ENCODE results near the gene APLF.
"Not testable (repeated sequence)": the region's sequence is repeated elsewhere in the genome, so short reads cannot be mapped to it uniquely, and the experiment has no call there.

Gene APLF

GRCh38 chr2:68441179-68441993, 26.0 kb upstream of the APLF start:
- peak; percentile 69 to 84 for DNase-seq

- DNase-seq, result no peak
These were observed 25.4 kb upstream of the APLF start for GRCh38 chr2:68441994-68442322.

DNA sequence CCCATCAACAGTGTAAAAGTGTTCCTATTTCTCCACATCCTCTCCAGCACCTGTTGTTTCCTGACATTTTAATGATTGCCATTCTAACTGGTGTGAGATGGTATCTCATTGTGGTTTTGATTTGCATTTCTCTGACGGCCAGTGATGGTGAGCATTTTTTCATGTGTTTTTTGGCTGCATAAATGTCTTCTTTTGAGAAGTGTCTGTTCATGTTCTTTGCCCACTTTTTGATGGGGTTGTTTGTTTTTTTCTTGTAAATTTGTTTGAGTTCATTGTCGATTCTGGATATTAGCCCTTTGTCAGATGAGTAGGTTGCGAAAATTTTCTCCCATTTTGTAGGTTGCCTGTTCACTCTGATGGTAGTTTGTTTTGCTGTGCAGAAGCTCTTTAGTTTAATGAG, 21.0 kb upstream of the APLF start:
- not testable (repeated sequence) for DNase-seq

GRCh38 chr2:68447118-68447517, 20.3 kb upstream of the APLF start:
- DNase-seq, result no peak

GRCh38 chr2:68448671-68449653, 18.4 kb upstream of the APLF start:
- no peak for DNase-seq

DNA sequence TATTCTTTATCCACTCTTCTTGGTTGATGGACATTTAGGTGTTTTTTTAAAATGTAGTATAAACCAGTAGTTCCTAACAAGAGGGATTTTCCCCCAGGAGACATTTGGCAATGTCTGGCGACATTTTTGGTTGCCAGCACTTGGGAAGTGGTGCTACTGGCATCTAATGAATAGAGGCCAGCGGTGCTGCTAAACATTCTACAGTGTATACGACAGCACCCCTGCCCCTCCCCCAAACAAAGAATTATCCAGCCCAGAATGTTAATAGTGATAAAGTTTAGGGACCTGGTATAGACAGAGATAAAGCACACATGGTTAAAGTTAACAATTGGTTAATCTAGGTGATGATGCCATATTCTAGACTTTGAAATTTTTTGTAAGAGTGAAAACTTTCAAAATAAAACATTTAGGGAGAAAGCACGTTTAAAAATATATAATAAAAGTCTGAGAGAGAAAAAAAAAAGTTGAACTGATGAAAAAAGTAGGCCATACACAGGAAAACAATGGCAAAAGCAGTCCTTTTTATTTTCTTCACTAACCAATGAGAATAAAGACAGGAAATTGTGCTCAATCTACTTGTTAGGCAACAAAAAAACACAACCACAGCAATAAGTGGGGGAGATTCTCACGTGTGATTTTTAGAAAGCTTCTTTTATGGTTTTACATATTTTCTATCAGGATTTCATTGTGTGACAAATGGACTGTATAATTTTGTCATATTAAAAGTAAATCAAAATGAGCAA, 15.1 kb upstream of the APLF start:
- DNase-seq, result no peak

DNA sequence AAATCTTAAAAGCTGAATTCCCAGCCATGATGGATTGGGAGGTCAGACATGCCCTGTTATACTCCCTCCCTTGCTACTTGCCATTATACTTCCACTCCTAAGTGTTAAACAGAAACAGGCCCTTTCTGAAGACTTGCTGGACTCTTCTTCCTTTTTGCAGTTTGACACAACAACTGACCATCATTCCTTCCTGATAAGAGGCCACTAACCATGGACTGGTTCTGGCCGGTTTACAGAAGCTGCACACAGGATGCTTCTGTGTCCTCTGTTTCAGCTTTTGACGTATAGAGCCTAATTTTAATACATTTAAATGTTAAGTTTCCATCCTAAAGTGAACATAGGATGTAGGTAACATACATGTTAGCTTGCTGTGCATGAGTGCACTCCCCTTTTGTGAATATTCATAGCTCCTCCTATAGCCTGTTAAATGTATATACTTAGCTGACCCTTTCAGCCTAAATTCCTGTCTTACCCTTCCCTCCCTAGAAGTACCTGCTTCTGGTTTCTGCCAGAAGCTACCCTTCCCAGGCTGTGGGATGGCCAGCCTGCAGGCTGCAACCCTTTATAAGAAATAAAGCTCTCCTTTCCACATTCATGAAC, 13.5 kb upstream of the APLF start:
- DNase-seq, result no peak

- DNase-seq, result no peak
These were observed 12.7 kb upstream of the APLF start for GRCh38 chr2:68454719-68455118.

DNA sequence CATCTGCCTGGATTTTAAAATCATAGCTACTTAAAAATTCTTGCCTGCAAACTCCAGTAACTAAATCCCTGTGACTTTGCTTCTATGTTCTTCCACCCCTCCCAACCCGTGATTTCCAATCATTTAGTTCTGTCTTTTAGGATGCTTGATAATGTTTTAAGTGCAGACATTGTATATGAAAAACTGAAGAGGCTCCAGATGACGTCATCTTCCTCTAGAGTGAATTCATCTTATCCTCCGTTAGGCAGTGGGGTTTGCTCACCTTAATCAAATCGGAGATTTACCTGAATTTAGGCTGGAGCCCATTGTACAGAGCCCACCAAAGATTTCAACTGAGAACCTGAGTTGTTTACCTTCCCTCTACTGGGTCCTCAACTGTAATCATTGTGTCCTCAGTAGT, 11.2 kb upstream of the APLF start:
- no peak for DNase-seq

GRCh38 chr2:68458981-68459380, 8.4 kb upstream of the APLF start:
- no peak for DNase-seq

DNA sequence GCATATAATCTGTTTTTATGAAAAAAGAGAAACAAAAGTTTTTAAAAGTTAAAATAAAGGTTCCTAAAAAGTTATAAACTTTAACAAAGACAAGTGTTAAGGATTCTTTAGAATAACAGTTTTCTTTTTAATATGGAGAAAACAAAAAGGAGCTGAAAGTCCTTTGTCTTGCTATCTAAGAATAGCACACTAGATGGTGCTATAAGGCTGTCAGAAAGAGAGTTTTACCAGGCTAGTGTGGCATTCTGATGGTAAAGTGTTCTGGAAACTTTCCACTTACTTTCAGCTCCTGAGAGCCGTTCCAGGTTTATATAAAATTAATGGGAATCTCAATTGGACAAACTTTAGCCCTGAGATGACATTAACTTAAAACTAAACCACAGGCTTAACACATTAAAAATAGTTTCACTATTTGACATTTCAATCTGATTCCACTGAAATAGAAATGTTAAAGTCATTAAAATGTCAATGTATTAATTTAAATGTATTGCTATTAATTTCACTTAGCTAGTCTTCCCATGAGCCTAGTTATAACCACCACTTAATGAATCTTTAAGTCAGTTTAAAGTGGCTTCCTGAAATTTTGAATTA, 4.0 kb upstream of the APLF start:
- DNase-seq, result peak in 1 of 2 experiments; percentile 60

DNA sequence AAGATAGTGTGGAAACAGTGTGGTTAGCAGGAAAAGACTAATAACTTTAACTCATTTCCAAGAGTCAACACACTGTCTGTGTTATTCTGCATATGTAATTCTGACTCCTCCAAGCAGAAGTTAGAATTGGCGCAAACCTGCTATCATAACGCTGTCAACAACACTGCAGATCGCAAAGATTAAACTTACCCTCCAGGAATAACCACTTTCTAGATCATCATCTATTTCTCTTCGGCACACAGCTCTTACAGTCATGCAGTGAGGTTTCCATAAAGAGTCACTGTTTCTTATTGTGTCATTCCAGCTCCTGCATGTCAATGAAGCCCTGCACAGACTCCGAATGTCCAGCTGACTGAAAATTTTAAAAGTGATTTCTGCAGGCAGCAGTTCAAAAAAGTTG, 2.7 kb upstream of the APLF start:
- DNase-seq, result no peak

DNA sequence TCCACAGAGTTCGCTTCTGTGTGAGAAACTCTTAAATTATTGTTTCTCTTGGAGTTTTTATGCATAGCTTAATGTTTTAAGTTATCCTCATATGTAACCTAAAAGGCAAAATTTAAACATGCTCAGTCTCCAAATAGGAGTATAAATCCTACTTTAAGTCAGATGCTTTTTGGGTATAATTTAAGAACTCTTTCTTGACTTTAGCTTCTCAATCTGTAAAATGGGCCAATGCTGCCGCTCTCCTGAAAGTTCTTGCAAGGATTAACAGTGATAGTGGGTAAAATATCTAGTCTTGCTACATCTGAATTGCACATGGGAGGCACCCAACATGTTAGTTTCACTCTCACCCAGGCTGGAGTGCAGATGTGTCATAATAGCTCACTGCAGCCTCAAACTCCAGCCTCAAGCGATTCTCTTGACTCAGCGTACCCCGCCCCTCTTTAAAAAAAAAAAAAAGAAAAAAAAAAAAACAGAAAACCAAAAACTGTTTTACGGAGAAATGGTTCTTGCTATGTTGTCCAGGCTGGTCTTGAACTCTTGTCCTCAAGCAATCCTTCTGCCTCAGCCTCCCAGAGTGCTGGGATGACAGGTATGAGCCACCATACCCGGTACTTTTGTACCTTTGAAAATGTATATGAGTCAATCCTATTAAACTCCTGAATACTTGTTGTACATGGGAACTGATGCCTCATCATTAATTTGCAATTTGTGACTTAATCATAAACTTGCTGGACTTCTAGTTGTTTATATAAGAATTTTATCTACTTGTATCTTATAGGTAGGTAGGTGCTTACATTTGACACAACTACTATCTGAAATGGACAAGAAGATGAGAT, 2.1 kb upstream of the APLF start:
- DNase-seq, result no peak

- DNase-seq, result peak in 1 of 2 experiments; percentile 30
These were observed 1.0 kb upstream of the APLF start for GRCh38 chr2:68466361-68466777.

- DNase-seq, result no peak
These were observed 658 bp upstream of the APLF start for GRCh38 chr2:68466778-68467076.

GRCh38 chr2:68468801-68469200, 1.4 kb downstream of the APLF start:
- DNase-seq, result no peak

GRCh38 chr2:68469935-68470334, 2.5 kb downstream of the APLF start:
- no peak for DNase-seq

DNA sequence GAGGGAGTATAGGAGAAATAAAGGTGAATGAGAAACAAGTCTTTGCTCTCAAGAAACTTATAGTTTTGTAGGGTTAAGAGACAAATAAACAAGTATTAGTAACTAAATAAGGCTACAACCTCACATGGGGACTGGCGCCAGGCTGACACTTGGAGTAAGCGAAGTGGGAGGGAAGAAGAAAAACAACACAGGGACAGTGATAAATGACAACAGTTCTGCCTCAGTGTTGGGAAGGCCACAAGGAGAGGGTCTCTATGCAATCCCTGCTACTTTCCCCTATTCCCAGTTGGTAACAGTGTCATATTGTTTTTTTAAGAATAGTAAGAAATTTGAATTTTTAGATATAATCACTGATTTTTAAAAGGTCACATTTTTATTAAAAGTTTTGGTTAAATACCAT, 4.0 kb downstream of the APLF start:
- no peak for DNase-seq

- DNase-seq, result no peak
These were observed 5.5 kb downstream of the APLF start for GRCh38 chr2:68472796-68473414.

GRCh38 chr2:68475110-68475509, 7.7 kb downstream of the APLF start:
- DNase-seq, result no peak

GRCh38 chr2:68475576-68475975, 8.2 kb downstream of the APLF start:
- DNase-seq, result no peak
